NT2/D1 (cell line): ENCODE data around the gene MBOAT1.

ENCODE experiments used
- YY1 ChIP-seq: IDR thresholded peaks from 2 replicates; pipeline ENCODE4 v1.6.1; 2011; ENCODE audit not compliant: insufficient read length, insufficient read depth
- ZNF274 ChIP-seq: IDR thresholded peaks from 2 replicates; pipeline ENCODE4 v1.6.1; 2011; ENCODE audit warnings: mild to moderate bottlenecking, low read depth, low read length

- no peak for TF ChIP-seq ZNF274
- no peak for TF ChIP-seq YY1
Observed at GRCh38 chr6:20162515-20162914, 49.8 kb downstream of the MBOAT1 start.
